DMS53 treated with DMSO at 0.1 percent for 48 hours (cell line): ENCODE results near the gene MAP2K1.
"Not testable (repeated sequence)": the region's sequence is repeated elsewhere in the genome, so short reads cannot be mapped to it uniquely, and the experiment has no call there.

Experiments
- DNase-seq: peaks from one replicate; lab custom pipeline; 2025; ENCODE audit not compliant: unreplicated experiment; lab: John Stamatoyannopoulos, UW

MAP2K1 gene

DNA sequence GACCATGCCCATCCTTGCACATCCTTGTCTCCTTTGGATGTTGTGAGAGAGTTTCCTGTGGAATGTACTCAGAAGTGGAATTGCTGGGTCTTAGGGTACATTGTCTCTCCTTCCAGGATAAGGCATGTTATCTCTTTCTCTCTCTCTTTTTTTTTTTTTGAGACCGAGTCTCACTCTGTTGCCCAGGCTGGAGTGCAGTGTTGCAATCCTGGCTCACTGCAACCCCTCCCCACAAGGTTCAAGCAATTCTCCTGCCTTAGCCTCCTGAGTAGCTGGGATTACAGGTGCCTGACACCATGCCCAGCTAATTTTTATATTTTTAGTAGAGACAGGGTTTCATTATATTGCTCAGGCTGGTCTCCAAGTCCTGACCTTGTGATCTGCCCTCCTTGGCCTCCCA is 6.3 kb downstream of the MAP2K1 start:
- DNase-seq, result not testable (repeated sequence)

DNA sequence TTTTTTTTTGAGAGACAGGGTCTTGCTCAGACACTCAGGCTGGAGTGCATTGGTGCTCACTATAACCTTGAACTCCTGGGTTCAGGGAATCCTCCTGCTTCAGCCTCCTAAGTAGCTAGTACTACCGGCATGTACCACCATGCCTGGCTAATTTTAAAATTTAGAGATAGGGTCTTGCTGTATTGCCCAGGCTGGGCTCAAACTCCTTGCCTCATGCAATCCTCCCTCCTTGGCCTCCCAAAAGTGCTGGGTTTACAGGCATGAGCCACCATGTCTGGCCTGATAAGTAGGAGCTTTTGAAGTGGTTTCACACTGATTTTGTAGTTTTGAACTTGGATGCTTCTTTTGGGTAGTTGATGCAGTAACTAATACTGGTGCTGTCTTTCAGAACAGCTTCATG is 7.8 kb downstream of the MAP2K1 start:
- DNase-seq, result no peak

DNA sequence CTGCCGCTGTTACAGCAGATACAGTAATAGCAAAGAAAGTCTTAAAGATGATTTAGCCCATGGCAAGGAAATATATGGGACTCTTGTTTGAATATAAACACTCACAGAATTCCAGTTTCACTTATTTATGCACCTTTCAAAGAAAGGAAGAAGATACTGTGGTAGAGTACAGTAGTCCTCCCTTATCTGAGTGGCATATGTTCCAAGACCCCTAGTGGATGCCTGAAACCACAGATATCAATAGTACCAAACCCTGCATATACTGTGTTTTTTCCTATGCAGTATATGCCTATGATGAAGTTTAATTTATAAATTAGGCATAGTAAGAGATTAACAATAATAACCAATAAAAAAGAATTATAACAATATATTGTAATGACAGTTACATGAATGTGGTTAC is 8.2 kb downstream of the MAP2K1 start:
- no peak for DNase-seq

- no peak for DNase-seq
Observed at GRCh38 chr15:66399276-66399675, 12.6 kb downstream of the MAP2K1 start.

DNA sequence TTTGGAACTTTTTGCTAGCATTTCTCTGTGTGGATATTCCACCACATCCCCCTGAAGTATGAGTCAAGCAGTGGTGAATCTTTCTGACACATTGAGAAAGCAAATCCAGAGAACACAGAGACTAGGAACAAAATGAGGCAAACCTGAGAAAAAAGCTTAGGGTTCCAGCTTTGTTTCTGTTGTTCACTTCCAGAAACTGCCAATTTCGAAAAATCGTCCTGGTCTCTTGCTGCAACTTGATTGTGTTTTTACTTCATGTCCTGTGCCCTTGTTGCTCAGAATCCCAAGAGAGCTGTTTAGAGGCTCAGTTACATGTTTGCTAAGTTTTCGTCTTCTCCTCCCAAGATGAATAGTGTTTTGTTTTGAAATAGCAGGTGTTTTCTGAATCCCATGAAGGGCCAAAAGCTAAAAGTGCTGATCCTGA is 13.7 kb downstream of the MAP2K1 start:
- no peak for DNase-seq

GRCh38 chr15:66401130-66402021 is 14.7 kb downstream of the MAP2K1 start:
- DNase-seq, result no peak

DNA sequence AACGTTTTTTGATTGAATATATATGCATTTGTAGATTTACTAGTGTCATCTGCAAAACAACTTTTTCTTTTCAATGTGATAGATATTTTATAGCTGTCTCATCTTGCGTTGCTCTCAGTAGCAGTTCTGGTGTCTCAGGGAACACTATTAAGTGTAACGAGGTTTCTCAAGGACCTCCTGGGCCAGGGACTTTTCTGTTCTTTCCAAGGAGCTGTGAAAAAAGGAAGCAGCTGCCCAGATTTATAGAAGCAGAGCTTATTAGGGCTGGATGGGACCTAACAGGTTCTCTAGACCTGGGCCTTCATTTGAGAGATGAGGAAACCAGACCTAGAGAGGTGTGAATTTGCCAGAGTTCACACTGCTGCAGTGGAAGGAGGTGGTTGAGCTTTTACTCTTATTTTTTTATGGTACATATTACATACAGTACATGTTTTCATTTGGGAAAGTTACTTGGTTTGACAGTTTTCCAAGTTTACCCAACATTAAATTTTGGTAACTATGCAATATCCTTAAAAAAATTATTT is 16.1 kb downstream of the MAP2K1 start:
- DNase-seq, result no peak

DNA sequence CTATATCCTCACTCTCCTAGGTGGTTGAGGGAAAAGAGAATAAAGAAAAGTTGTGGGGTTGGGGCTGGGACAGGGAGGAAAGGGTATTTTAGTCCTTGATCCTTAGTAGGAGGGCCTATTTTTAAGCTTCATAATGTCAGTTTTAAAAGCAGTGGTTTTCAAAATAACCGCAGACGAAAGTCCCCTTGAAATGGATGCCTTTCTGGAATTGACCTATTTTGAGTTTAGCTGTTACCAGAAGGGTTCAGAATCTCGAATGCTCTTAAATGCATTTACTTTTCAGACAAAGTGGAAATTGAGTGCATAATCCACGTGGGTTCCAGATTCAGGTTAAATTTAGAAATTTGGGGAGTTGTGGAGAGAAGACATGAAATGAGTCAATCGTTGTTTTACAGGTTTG is 16.6 kb downstream of the MAP2K1 start:
- no peak for DNase-seq

DNA sequence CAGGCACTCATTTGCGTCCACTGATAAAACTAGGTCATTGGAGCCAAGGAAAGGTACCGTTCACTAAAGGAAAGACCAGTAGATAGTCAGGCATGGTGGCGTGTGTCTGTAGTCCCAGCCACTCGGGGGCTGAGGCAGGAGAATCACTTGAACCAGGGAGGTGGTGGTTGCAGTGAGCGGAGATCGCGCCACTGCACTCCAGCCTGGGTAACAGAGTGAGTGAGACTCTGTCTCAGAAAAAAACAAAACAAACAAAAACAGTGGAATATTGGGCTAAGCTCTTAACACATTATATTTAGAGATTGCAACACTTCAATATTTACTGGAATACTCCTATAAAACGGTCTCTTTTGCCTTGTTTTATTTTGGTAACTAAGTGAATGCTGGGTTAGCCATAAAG is 17.4 kb downstream of the MAP2K1 start:
- DNase-seq, result no peak

DNA sequence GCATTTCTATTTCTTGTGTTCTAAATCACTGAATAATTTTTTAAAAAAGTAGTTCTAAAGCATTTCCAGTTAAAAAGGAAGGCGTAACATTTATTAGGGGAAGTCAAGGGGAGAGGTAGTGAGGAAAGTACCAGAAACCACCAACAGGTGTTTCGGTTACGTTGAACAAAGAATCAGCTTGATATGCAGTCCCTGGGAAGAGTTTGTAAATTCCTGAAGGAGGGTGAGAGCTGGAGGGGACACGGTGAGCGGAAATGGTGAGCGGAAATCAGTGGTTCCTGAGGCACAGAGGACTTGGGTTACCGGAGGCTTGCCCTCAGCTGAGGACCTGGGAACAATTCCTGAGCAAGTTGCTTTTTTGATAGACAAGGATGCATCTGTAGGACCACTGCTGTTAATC is 17.8 kb downstream of the MAP2K1 start:
- DNase-seq, result no peak

DNA sequence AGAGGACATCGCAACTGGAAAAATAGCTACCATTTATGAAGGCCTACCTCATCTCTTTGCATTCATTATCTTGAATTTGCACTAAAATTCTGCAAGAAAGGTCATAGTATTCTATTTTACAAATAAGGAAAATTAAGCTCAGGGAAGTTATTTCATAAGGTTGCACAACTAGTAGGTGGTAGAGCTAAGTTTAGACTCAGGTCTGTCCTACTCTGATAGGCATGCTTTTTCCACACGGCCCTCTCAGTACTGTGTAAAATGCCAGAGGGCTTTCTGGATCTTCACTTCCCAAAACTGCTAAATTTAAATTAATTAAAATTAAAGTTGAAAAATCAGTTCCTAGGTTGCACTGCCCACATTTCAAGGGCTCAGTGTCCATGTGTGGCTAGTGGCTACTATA is 18.3 kb downstream of the MAP2K1 start:
- no peak for DNase-seq

- no peak for DNase-seq
Observed at GRCh38 chr15:66405615-66406014, 18.9 kb downstream of the MAP2K1 start.

DNA sequence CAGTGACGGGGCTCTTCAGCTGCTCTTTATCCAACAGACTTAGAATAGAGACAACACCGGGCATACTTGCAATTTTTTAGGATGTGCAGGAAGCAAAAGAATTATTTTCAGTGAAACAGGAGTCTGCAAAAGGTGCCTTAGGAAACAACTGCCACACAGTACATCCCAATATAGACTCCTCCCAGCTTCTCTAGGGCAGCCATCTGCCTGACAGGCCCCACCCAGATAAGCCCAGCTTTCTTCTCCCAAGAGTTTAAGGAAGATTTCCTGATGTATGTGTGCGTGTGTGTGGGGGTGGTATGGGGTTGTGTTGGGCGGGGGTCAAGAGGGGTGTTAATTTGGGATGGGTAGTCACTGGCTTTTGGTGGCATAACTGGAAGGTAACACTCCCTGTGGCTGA is 21.5 kb downstream of the MAP2K1 start:
- DNase-seq, result no peak

GRCh38 chr15:66408675-66409282 is 22.1 kb downstream of the MAP2K1 start:
- DNase-seq, result no peak

DNA sequence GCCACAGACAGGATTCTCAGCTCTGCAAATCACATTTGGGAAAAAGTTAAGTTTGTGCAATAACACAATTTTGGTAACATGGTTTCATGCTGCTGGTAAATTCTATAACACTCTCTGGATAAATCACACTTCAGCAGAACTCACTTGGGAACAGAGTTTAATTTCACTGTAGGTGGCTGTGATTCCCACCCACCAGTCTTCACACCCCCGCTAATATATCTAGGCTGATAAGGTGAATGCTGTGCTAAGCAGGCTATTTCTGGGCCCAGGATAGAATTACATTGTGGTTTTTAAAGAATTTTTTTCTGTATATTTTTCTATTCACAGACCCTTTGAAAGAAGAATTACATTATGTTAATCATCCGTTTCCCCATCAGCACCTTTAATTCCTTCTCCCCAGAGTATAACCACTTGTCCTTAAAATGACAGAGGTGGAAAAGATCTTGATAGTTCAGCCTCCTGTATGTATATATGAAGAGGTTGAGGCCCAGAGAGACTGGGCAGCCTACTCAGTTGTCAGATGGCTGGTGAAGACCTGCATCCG is 22.9 kb downstream of the MAP2K1 start:
- DNase-seq, result no peak

DNA sequence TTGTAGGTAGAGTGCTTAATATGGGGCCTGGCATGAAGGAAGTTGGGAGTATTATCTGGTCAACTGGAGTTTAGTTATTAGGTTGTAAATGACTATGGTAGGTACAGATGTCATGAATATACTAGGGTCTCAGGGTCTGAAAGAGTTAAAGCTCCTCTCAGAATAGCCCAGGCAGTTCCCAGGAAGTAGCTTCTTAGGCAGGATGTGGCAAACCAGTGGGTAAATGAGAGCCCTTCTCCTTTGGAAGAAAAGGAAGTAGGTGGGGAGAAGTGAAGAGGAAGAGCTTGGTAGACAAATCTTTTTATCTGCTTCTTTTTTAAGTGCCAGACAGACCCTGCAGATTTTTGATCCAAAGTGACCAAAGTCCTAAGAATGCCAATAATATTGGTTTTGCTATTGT is 24.5 kb downstream of the MAP2K1 start:
- no peak for DNase-seq

GRCh38 chr15:66412220-66412619 is 25.5 kb downstream of the MAP2K1 start:
- no peak for DNase-seq

GRCh38 chr15:66413579-66413978 is 26.9 kb downstream of the MAP2K1 start:
- no peak for DNase-seq

DNA sequence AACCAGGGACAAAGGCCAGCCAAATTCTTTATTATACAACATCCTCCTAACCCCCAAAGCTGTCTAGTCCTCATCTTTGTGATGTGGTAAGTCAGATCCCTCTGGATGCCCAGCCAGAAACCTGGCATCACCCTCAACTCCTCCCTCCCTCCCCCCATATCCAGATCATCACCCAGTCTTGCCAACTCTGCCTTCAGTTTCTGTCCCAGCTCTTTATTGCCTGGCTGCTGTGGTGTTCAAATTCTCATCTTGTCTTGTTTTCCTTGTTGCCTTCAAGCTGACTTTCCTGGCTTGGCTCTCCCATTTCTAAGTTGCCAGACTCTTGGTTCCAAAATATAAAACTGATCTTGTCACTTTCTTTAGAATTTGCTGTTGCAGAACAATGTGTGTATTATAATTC is 28.6 kb downstream of the MAP2K1 start:
- DNase-seq, result no peak

GRCh38 chr15:66417736-66418135 is 31.0 kb downstream of the MAP2K1 start:
- no peak for DNase-seq

DNA sequence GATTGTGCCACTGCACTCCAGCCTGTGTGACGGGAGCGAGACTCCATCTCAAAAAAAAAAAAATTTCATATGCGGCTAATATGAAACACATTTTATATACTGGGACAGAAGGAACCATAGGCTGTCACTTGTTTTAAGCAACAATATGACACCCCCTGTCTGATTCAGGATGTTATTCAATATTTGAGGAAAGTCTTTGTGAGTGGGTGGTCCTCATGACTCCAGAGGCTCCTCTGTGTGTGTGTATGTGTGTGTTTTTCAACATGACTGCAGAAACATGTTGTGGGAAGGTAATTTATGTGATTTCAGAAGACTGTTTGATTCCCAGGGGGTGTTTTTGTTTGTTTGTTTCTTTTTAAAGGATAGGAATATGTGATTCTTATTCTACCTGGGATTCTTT is 32.8 kb downstream of the MAP2K1 start:
- no peak for DNase-seq

DNA sequence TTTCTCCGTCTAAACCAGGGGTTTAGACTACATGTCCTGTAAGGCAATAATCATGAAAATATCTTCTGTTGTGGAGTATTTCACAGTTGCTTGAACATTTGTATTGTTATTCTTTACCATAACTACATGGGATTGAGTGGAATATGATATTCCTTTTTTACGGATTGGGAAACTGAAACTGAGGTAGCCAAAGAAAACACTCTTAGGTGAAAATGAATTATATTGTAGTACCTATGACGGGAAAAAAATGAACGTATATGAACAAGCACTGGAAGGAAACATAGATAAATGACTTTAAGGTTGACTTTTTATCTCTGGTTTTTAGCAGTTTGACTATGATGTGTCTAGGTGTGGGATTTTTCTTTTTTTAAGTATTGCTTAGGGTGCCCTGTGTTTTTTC is 35.6 kb downstream of the MAP2K1 start:
- no peak for DNase-seq
